Glomerular visceral epithelial cell (primary cell): Measurements from ENCODE around the gene MAML3.

Source experiments
- DNase-seq: peaks from one replicate; pipeline ENCODE4 v3.0.0-alpha.2; 2016; ENCODE audit errors: extremely low spot score

Gene MAML3

GRCh38 chr4:139841464-139842195 is 312.4 kb downstream of the MAML3 start:
- DNase-seq, result no peak

GRCh38 chr4:139840773-139841172 is 313.2 kb downstream of the MAML3 start:
- no peak for DNase-seq

- no peak for DNase-seq
Measured at GRCh38 chr4:139839403-139840031, 314.5 kb downstream of the MAML3 start.

- DNase-seq, result no peak
Measured at GRCh38 chr4:139838811-139839210, 315.2 kb downstream of the MAML3 start.

GRCh38 chr4:139834981-139835391 is 319.0 kb downstream of the MAML3 start:
- no peak for DNase-seq

GRCh38 chr4:139834226-139834662 is 319.7 kb downstream of the MAML3 start:
- DNase-seq, result no peak

- DNase-seq, result no peak
Measured at GRCh38 chr4:139833151-139833910, 320.7 kb downstream of the MAML3 start.

- no peak for DNase-seq
Measured at GRCh38 chr4:139828966-139829664, 324.9 kb downstream of the MAML3 start.

GRCh38 chr4:139826426-139826825 is 327.6 kb downstream of the MAML3 start:
- DNase-seq, result no peak

GRCh38 chr4:139825523-139826014 is 328.4 kb downstream of the MAML3 start:
- no peak for DNase-seq

GRCh38 chr4:139824882-139825522 is 329.0 kb downstream of the MAML3 start:
- no peak for DNase-seq

GRCh38 chr4:139823746-139824145 is 330.2 kb downstream of the MAML3 start:
- DNase-seq, result no peak

- DNase-seq, result no peak
Measured at GRCh38 chr4:139823345-139823744, 330.6 kb downstream of the MAML3 start.

- DNase-seq, result no peak
Measured at GRCh38 chr4:139822391-139822790, 331.6 kb downstream of the MAML3 start.

GRCh38 chr4:139819082-139819481 is 334.9 kb downstream of the MAML3 start:
- DNase-seq, result no peak

- no peak for DNase-seq
Measured at GRCh38 chr4:139817657-139818452, 336.1 kb downstream of the MAML3 start.

GRCh38 chr4:139816856-139817255 is 337.1 kb downstream of the MAML3 start:
- DNase-seq, result no peak

- DNase-seq, result peak; percentile 56
Measured at GRCh38 chr4:139815778-139816601, 338.0 kb downstream of the MAML3 start.

- DNase-seq, result peak; percentile 11
Measured at GRCh38 chr4:139814323-139815015, 339.5 kb downstream of the MAML3 start.
